ENCODE results near the gene EVA1A.
"Not testable (repeated sequence)": the region's sequence is repeated elsewhere in the genome, so short reads cannot be mapped to it uniquely, and the experiment has no call there.

EVA1A gene

DNA sequence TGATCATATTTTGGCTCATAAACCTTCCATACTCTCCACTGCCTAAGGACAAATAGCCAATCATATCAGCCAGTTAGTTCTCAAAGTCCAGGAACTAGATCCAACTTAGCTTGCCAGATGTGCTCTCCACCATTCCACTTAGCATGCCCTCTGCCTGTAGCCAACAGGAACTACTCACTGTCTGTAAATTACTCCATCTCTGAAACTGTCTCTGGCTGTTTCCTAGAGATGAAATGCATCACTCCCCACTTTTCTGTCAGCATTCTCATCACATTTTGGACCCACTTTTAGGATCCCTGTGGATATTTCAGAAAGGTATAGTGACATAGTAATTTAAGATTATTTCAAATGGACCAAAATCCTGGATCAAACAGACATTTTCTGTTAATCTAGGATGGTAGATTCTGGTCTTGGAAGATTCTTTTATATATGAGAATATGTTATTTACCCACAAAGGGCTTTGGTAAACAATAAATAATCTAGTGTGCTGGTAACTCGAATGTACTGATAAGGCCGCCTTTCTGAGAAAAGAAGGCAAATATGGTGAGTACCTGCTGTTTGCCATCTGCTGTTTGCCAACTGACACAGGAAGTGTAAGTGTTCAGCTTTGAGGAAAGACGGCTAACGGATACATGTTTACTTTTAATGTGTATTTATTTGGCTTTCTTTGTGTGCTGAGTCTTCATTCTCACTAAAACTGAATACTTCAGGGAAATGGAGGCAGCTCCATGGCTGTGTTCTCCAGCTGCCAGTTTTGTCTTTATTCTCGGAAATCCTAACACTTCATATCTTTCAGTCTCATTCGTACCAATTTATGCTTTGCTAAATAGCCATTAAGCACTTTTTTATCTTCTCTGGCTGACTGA, 79.5 kb downstream of the EVA1A start:
- no peak for DNase-seq

GRCh38 chr2:75477696-75478095, 83.0 kb downstream of the EVA1A start:
- not testable (repeated sequence) for DNase-seq

DNA sequence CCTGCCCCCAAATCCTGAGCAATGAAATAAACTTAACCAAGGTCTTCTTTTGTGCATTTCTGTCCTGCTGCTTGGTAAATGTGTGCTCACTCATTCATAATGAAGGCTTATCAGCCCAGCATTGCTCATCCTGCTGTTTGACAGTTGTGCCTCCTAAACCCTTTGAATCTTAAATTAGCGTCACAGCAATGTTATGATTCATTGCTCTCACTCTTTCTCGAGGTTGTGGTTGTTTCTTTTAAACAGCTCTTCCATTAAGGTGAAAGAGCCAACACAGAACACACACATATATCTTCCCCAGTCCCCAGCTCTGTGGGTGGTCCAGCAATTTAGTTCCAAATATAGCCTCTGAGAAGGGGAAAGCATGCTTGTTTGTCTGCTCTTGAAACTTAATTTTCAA, 84.0 kb downstream of the EVA1A start:
- no peak for DNase-seq

- no peak for DNase-seq
Measured at GRCh38 chr2:75475976-75476375, 84.8 kb downstream of the EVA1A start.

DNA sequence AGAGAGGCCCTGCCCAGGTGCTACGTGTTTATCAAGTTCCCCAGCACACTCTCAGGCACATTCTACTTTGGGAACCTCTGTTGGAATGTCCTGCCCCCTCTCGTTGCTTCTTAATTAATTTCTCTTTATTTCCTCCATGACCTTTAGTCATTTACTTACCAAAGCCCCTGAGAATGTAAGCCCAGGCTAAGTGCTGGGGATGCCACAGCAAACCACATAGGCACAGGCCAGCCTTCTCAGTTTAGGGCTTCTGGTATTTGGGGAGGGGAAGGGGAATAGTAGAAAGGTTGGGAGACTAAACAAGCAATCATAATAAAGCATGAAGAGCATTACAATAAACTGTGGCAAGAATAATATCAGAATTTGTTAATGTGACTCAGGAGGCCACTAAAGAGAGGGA, 85.7 kb downstream of the EVA1A start:
- no peak for DNase-seq

GRCh38 chr2:75474115-75474514, 86.6 kb downstream of the EVA1A start:
- DNase-seq, result no peak

GRCh38 chr2:75466708-75467311, 93.9 kb downstream of the EVA1A start:
- DNase-seq, result peak; percentile 5 to 6

GRCh38 chr2:75465317-75465984, 95.3 kb downstream of the EVA1A start:
- no peak for DNase-seq

- no peak for DNase-seq
Measured at GRCh38 chr2:75464348-75464946, 96.3 kb downstream of the EVA1A start.

GRCh38 chr2:75462721-75463120, 98.0 kb downstream of the EVA1A start:
- DNase-seq, result no peak

- no peak for DNase-seq
Measured at GRCh38 chr2:75462206-75462605, 98.5 kb downstream of the EVA1A start.

DNA sequence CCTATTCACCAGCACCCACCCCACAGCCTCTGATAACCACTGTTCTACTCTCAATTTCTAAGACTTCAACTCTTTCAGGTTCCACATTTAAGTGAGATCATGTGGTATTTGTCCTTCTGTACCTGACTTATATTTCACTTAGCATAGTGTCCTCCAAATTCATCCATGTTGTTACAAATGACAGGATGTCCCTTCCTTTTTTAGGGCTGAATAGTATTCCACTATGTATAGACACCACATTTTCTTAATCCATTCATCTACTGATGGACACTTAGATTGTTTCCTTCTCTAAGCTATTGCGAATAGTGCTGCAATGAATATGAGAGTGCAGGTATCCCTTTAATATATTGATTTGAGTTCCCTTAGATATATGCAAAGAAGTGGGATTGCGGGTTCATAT, 100.1 kb downstream of the EVA1A start:
- DNase-seq, result no peak

GRCh38 chr2:75459565-75460310, 101.0 kb downstream of the EVA1A start:
- no peak for DNase-seq

DNA sequence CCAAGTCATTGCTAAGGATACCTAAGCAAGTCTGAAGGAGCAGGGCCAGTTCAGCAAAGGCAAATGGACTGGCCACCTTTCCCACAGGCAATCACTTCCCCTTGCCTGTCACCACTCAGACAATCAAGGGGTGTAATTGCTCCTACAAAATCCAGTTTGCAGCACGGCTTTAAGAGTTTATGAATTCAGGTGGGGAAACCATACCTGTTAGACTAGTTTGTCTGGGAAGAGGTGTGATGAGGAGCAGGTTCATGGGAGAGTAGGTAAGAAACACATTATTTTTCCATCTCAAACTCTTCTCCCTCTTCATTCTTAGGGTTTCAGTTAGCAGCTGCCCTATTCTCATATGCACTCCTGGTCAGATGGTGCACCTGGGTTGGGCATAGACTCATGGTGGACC, 102.5 kb downstream of the EVA1A start:
- DNase-seq, result no peak

- no peak for DNase-seq
Measured at GRCh38 chr2:75456825-75457224, 103.9 kb downstream of the EVA1A start.

DNA sequence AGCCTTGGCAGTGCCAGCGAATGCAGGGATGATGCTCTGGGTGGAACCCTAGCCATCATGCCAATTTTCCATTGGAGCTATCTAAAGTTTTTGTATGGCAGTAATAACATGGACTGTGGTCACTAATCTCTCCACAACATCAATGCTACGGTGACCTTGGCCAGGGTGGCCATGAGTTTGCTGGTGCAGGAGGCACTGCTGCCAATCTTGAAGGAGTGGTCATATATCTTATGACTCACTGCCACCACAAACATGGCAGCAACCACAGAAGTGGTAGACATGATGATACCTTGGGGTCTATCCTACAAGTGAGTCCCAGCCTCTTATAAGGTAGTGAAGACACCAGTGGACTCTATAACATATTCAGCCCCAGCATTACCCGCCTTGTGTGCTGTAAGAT, 104.6 kb downstream of the EVA1A start:
- no peak for DNase-seq

- DNase-seq, result no peak
Measured at GRCh38 chr2:75454241-75454620, 106.5 kb downstream of the EVA1A start.

DNA sequence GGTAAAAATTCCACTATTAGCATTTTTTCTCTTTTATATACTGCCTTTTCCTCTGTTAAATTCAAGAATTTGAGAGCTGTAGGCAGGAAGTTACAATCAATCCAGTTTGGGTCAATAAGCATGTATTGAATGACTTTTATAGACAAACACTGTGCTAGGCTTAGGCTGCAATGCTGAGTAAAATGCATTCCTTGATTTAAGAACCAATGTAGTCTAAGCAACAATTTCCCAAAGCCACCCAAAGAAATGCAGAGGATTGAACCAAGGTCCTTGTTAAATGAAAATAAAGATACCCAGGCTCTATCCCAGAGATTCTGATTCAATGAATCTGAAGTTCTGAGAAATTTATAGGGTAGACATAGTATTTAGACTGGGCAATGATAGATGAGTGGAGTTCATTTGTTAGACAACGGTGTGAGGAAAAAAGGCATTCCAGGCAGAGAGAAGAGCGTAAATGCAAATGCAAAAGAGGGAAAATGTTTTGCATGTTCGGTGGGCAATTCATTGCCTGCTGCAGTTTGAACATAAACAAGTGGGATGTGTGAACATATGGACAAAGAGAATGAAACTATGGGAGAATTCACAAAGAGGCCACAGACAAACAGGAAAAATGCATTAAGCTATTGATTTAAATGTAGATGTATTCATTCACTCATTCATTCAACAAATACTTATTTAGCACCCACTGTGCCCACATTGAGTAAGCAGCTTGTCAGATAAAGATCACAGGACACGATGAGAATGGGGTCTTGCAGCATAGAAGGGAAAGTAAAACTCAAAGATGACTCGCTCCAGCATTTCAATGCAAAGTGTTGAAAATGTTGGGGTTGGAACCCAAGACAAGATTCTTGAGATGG, 107.1 kb downstream of the EVA1A start:
- DNase-seq, result no peak

DNA sequence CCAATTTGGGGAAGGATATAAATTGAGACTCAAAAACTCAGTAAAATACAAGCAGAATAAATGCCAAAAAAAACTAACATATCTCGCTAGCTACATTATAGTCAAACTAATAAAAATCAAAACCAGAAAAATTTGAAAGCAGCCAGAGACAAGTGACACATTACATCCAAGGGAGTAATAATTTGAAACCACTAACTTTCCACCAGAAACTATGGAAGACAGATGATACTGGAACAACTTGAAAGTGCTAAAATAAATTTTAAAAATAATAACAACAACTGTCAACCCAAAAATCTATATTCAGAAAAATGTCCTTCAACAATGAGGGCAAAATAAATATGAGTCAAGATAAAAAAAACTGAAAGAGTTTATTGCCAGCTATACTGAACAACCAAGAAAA, 110.7 kb downstream of the EVA1A start:
- DNase-seq, result no peak

GRCh38 chr2:75447176-75447575, 113.6 kb downstream of the EVA1A start:
- no peak for DNase-seq

All from inflammatory macrophage (primary cell).